Activated T-cell treated with anti-CD3 and anti-CD28 coated beads for 48 hours (primary cell): ENCODE results near the gene RGS7.
"Not testable (repeated sequence)": the region's sequence is repeated elsewhere in the genome, so short reads cannot be mapped to it uniquely, and the experiment has no call there.

Source experiments
- DNase-seq: peaks from one replicate; pipeline ENCODE4 v3.0.0-alpha.2; 2020; ENCODE audit warnings: low read depth

RGS7 gene

GRCh38 chr1:240776237-240776636, 580.8 kb downstream of the RGS7 start:
- DNase-seq = no peak

GRCh38 chr1:240772131-240772530, 584.9 kb downstream of the RGS7 start:
- no peak for DNase-seq

GRCh38 chr1:240771450-240771849, 585.6 kb downstream of the RGS7 start:
- DNase-seq = no peak

- DNase-seq = no peak
These were observed 588.0 kb downstream of the RGS7 start for GRCh38 chr1:240768979-240769378.

GRCh38 chr1:240766831-240767230, 590.2 kb downstream of the RGS7 start:
- DNase-seq = no peak

- no peak for DNase-seq
These were observed 591.2 kb downstream of the RGS7 start for GRCh38 chr1:240765732-240766363.

GRCh38 chr1:240763771-240764170, 593.2 kb downstream of the RGS7 start:
- DNase-seq = no peak

GRCh38 chr1:240763095-240763494, 593.9 kb downstream of the RGS7 start:
- DNase-seq = not testable (repeated sequence)

- not testable (repeated sequence) for DNase-seq
These were observed 594.5 kb downstream of the RGS7 start for GRCh38 chr1:240762471-240762987.

- not testable (repeated sequence) for DNase-seq
These were observed 598.2 kb downstream of the RGS7 start for GRCh38 chr1:240758777-240759176.

GRCh38 chr1:240758296-240758695, 598.7 kb downstream of the RGS7 start:
- no peak for DNase-seq

GRCh38 chr1:240747907-240748306, 609.1 kb downstream of the RGS7 start:
- no peak for DNase-seq

- no peak for DNase-seq
These were observed 613.3 kb downstream of the RGS7 start for GRCh38 chr1:240743705-240744104.

GRCh38 chr1:240739754-240740153, 617.3 kb downstream of the RGS7 start:
- no peak for DNase-seq

GRCh38 chr1:240739139-240739538, 617.9 kb downstream of the RGS7 start:
- no peak for DNase-seq

GRCh38 chr1:240737766-240738265, 619.2 kb downstream of the RGS7 start:
- DNase-seq = no peak

- DNase-seq = no peak
These were observed 619.7 kb downstream of the RGS7 start for GRCh38 chr1:240737298-240737697.

- DNase-seq = not testable (repeated sequence)
These were observed 622.3 kb downstream of the RGS7 start for GRCh38 chr1:240734705-240735104.

- no peak for DNase-seq
These were observed 623.0 kb downstream of the RGS7 start for GRCh38 chr1:240734001-240734400.

- no peak for DNase-seq
These were observed 624.6 kb downstream of the RGS7 start for GRCh38 chr1:240732390-240732789.
